GM23338 (cell line): ENCODE measurements around the gene ZMYM4. TPM values are rescaled to one million over a fixed set of nuclear protein-coding genes. Genes with fewer than 3 reads are reported as not detected.

Source experiments
- ATAC-seq: fragments of 200-7000 bp; cut with Tn5 transposase; 3 replicates; pipeline ENCODE4 v1.9.1; 2020
- DNase-seq: peaks from one replicate; pipeline ENCODE4 v3.0.0-alpha.2; 2015; ENCODE audit warnings: low spot score
- H2AFZ ChIP-seq: fragments of 200-600 bp; sonication (generic); 2 replicates; pipeline ENCODE4 v1.8.0; 2016; ENCODE audit warnings: antibody characterized with exemption, mild to moderate bottlenecking, moderate library complexity
- H3F3A ChIP-seq: fragments of 200-600 bp; sonication (generic); replicated peaks from 2 replicates; pipeline ENCODE4 v1.8.0; 2017; ENCODE audit warnings: antibody characterized with exemption, mixed run types, low read depth
- H3K27ac ChIP-seq: fragments of 200-600 bp; sonication (generic); 2 replicates; pipeline ENCODE4 v1.6.1; 2016; ENCODE audit warnings: low read depth
- H3K27me3 ChIP-seq: fragments of 200-600 bp; sonication (generic); 2 replicates; pipeline ENCODE4 v1.8.0; 2016; ENCODE audit warnings: mild to moderate bottlenecking, mixed run types, moderate library complexity; ENCODE audit not compliant: insufficient read depth
- H3K36me3 ChIP-seq: fragments of 200-600 bp; sonication (generic); 2 replicates; pipeline ENCODE4 v1.8.0; 2016; ENCODE audit warnings: mild to moderate bottlenecking; ENCODE audit not compliant: insufficient read depth
- H3K4me1 ChIP-seq: fragments of 200-600 bp; sonication (generic); 2 replicates; pipeline ENCODE4 v1.8.0; 2016; ENCODE audit warnings: mild to moderate bottlenecking, moderate library complexity; ENCODE audit not compliant: insufficient read depth
- H3K4me2 ChIP-seq: fragments of 200-600 bp; sonication (generic); 2 replicates; pipeline ENCODE4 v1.7.1; 2017; ENCODE audit warnings: mixed run types
- H3K4me3 ChIP-seq: fragments of 200-600 bp; sonication (generic); 2 replicates; pipeline ENCODE4 v1.6.1; 2016; ENCODE audit warnings: mixed run types
- H3K79me2 ChIP-seq: fragments of 200-600 bp; sonication (generic); replicated peaks from 2 replicates; pipeline ENCODE4 v1.8.0; 2017; ENCODE audit warnings: mild to moderate bottlenecking; ENCODE audit not compliant: insufficient read depth
- H3K9me2 ChIP-seq: fragments of 200-600 bp; sonication (generic); 2 replicates; pipeline ENCODE4 v1.8.0; 2017; ENCODE audit not compliant: insufficient read depth
- H4K20me1 ChIP-seq: fragments of 200-600 bp; sonication (generic); replicated peaks from 2 replicates; pipeline ENCODE4 v1.8.0; 2017; ENCODE audit warnings: mild to moderate bottlenecking; ENCODE audit not compliant: insufficient read depth
- H3K27ac Mint-ChIP-seq: 2 replicates; pipeline ENCODE4 v1.8.0; 2020; ENCODE audit warnings: inconsistent platforms, mild to moderate bottlenecking, moderate library complexity, mixed read lengths
- H3K27me3 Mint-ChIP-seq: 3 replicates; pipeline ENCODE4 v1.8.0; 2022; ENCODE audit warnings: low read depth, mild to moderate bottlenecking, moderate library complexity, mixed read lengths, inconsistent platforms; ENCODE audit not compliant: insufficient read depth, poor library complexity
- H3K36me3 Mint-ChIP-seq: 3 replicates; pipeline ENCODE4 v1.8.0; 2021; ENCODE audit warnings: low read depth, mild to moderate bottlenecking, inconsistent platforms, moderate library complexity, mixed read lengths
- H3K4me1 Mint-ChIP-seq: 3 replicates; pipeline ENCODE4 v1.8.0; 2020; ENCODE audit warnings: mild to moderate bottlenecking, inconsistent platforms, mixed read lengths
- H3K4me3 Mint-ChIP-seq: 3 replicates; pipeline ENCODE4 v1.8.0; 2021; ENCODE audit warnings: moderate library complexity, mild to moderate bottlenecking, inconsistent platforms, mixed read lengths
- H3K9me3 Mint-ChIP-seq: 3 replicates; pipeline ENCODE4 v1.8.0; 2020; ENCODE audit warnings: moderate library complexity, mild to moderate bottlenecking, inconsistent platforms, mixed read lengths
- ETS1 ChIP-seq: IDR thresholded peaks from 2 replicates; pipeline ENCODE4 v1.6.1; 2016; ENCODE audit warnings: antibody characterized with exemption
- EZH2phosphoT487 ChIP-seq: fragments of 200-600 bp; sonication (generic); IDR thresholded peaks from one replicate; pipeline ENCODE4 v1.8.1; 2018; ENCODE audit warnings: antibody characterized with exemption; ENCODE audit not compliant: unreplicated experiment
- POLR2AphosphoS5 ChIP-seq: IDR thresholded peaks from 2 replicates; pipeline ENCODE4 v1.6.1; 2016; ENCODE audit warnings: antibody characterized with exemption, low read depth
- STAT1 ChIP-seq: IDR thresholded peaks from one replicate; pipeline ENCODE4 v1.6.1; 2016; ENCODE audit warnings: antibody characterized with exemption; ENCODE audit not compliant: unreplicated experiment
- ZNF114 ChIP-seq: fragments of 250-450 bp; sonication (Bioruptor Pico); IDR thresholded peaks from 2 replicates; pipeline ENCODE4 v1.5.0; 2020; ENCODE audit warnings: mild to moderate bottlenecking, moderate library complexity
- ZNF331 ChIP-seq: fragments of 250-450 bp; sonication (Bioruptor Pico); IDR thresholded peaks from 2 replicates; pipeline ENCODE4 v1.5.0; 2020; ENCODE audit warnings: low read depth, mild to moderate bottlenecking, moderate library complexity
- polyA plus RNA-seq: library from polyadenylated mRNA; unstranded; fragments of >200 nt; fragmentation: Nextera tagmentation; extraction: Ambion mirVana; gene quantifications from 2 replicates; pipeline ENCODE4 v1.2.1, GENCODE V29; 2016
- total RNA-seq: library from RNA; depleted of rRNA; stranded (reverse); fragments of >200 nt; shearing (Covaris generic); gene quantifications from 2 replicates; pipeline ENCODE4 v1.2.3, GENCODE V29; 2014
- TF ChIP-seq, protein P1 (sequence below), 2 experiments: fragments of 200-600 bp in 1 of 2; sonication (generic) in 1 of 2; conservative IDR thresholded peaks; 2 replicates each; pipeline versions ENCODE4 v1.5.1 to v1.6.1; 2016 to 2017; ENCODE audit warnings: antibody characterized with exemption in 2 of 2, low read depth in 2 of 2, mild to moderate bottlenecking in 2 of 2, moderate library complexity in 1 of 2
- TF ChIP-seq, protein P2 (sequence below): fragments of 250-450 bp; sonication (Bioruptor Pico); IDR thresholded peaks from 2 replicates; pipeline ENCODE4 v1.5.0; 2020; ENCODE audit warnings: mild to moderate bottlenecking, moderate library complexity
- TF ChIP-seq, protein P3 (sequence below): IDR thresholded peaks from one replicate; pipeline ENCODE4 v1.6.1; 2018; ENCODE audit warnings: antibody characterized with exemption; ENCODE audit not compliant: unreplicated experiment

Gene ZMYM4
- total and polyA plus RNA-seq, 2 experiments from 2014 or later = 65.4 to 68.5 TPM

DNA sequence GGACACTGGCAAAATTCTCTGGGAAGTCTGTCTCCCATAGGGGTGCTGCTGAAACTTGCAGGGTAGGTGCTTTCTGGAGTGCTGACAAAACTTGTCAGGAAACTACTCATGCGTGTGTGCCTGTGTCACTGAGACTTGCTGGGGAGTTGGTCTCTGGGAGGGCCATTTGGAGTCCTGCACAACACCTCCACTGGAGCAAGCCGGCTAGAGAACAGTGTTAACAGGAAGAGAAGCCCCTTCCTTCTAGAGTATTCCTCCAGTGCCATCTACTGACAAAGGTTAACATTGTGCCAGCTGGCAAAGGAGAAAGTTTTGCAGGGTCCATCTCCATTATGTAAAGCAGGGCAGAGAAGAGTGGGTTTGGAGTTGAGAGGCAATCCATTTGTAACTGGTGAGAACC, 30.0 kb downstream of the ZMYM4 start:
- no peak overlapping the region for H3K27ac Mint-ChIP-seq
- H3K27ac ChIP-seq = peak overlapping the region; percentile 30; the same call in 1 of the 2 replicates
- peaks cover 3% of the 10 kb centered on the region for H3K27me3 Mint-ChIP-seq
- H3K4me1 Mint-ChIP-seq = peaks cover 6% of the 10 kb centered on the region; the same call in 1 of the 3 replicates
- 0 out of 2 replicates have a peak, but pooled peaks cover 6% of the 10 kb centered on the region for H3K36me3 ChIP-seq
- TF ChIP-seq, protein P1, sequence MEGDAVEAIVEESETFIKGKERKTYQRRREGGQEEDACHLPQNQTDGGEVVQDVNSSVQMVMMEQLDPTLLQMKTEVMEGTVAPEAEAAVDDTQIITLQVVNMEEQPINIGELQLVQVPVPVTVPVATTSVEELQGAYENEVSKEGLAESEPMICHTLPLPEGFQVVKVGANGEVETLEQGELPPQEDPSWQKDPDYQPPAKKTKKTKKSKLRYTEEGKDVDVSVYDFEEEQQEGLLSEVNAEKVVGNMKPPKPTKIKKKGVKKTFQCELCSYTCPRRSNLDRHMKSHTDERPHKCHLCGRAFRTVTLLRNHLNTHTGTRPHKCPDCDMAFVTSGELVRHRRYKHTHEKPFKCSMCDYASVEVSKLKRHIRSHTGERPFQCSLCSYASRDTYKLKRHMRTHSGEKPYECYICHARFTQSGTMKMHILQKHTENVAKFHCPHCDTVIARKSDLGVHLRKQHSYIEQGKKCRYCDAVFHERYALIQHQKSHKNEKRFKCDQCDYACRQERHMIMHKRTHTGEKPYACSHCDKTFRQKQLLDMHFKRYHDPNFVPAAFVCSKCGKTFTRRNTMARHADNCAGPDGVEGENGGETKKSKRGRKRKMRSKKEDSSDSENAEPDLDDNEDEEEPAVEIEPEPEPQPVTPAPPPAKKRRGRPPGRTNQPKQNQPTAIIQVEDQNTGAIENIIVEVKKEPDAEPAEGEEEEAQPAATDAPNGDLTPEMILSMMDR (conservative IDR thresholded peaks at IDR 0.05; ENCODE audit: low read depth in 2 of 2) = peak; percentile 57 to 72
- TF ChIP-seq POLR2AphosphoS5 = no peak
- peak; percentile 77 for DNase-seq
- H3K4me1 ChIP-seq = no peaks in the 10 kb centered on the region
- no peak overlapping the region for H3K4me3 Mint-ChIP-seq
- no peaks in the 10 kb centered on the region for H3K27me3 ChIP-seq
- H3K79me2 ChIP-seq = peaks cover 90% of the 10 kb centered on the region
- no peak overlapping the region for H3K4me3 ChIP-seq
- peak; percentile 92 for ATAC-seq
- peaks cover 17% of the 10 kb centered on the region; the same call in 2 of the 3 replicates for H3K36me3 Mint-ChIP-seq
- peaks cover 49% of the 10 kb centered on the region for H4K20me1 ChIP-seq
- H3F3A ChIP-seq = 0 out of 2 replicates have a peak, but pooled peaks cover 4% of the 10 kb centered on the region
- no peak overlapping the region for H2AFZ ChIP-seq
- H3K9me2 ChIP-seq = no peaks in the 10 kb centered on the region
- no peaks in the 10 kb centered on the region for H3K9me3 Mint-ChIP-seq
- H3K4me2 ChIP-seq = no peak overlapping the region

GRCh38 chr1:35300376-35300775, 31.9 kb downstream of the ZMYM4 start:
- Mint-ChIP-seq H3K27ac (no peak overlapping the region), H3K4me1 (peaks cover 6% of the 10 kb centered on the region; the same call in 1 of the 3 replicates), H3K4me3 (no peak overlapping the region), H3K36me3 (peaks cover 15% of the 10 kb centered on the region; the same call in 2 of the 3 replicates), H3K27me3 (peaks cover 3% of the 10 kb centered on the region), H3K9me3 (no peaks in the 10 kb centered on the region)
- Histone ChIP-seq H3F3A (0 out of 2 replicates have a peak, but pooled peaks cover 4% of the 10 kb centered on the region), H3K4me3 (no peak overlapping the region), H2AFZ (no peak overlapping the region), H3K4me2 (no peak overlapping the region), H4K20me1 (peaks cover 33% of the 10 kb centered on the region), H3K4me1 (no peaks in the 10 kb centered on the region), H3K9me2 (no peaks in the 10 kb centered on the region), H3K27me3 (no peaks in the 10 kb centered on the region), H3K36me3 (0 out of 2 replicates have a peak, but pooled peaks cover 4% of the 10 kb centered on the region), H3K79me2 (peaks cover 90% of the 10 kb centered on the region), H3K27ac (no peak overlapping the region)
- ATAC-seq (no peak), DNase-seq (no peak)
- TF ChIP-seq, protein P2, sequence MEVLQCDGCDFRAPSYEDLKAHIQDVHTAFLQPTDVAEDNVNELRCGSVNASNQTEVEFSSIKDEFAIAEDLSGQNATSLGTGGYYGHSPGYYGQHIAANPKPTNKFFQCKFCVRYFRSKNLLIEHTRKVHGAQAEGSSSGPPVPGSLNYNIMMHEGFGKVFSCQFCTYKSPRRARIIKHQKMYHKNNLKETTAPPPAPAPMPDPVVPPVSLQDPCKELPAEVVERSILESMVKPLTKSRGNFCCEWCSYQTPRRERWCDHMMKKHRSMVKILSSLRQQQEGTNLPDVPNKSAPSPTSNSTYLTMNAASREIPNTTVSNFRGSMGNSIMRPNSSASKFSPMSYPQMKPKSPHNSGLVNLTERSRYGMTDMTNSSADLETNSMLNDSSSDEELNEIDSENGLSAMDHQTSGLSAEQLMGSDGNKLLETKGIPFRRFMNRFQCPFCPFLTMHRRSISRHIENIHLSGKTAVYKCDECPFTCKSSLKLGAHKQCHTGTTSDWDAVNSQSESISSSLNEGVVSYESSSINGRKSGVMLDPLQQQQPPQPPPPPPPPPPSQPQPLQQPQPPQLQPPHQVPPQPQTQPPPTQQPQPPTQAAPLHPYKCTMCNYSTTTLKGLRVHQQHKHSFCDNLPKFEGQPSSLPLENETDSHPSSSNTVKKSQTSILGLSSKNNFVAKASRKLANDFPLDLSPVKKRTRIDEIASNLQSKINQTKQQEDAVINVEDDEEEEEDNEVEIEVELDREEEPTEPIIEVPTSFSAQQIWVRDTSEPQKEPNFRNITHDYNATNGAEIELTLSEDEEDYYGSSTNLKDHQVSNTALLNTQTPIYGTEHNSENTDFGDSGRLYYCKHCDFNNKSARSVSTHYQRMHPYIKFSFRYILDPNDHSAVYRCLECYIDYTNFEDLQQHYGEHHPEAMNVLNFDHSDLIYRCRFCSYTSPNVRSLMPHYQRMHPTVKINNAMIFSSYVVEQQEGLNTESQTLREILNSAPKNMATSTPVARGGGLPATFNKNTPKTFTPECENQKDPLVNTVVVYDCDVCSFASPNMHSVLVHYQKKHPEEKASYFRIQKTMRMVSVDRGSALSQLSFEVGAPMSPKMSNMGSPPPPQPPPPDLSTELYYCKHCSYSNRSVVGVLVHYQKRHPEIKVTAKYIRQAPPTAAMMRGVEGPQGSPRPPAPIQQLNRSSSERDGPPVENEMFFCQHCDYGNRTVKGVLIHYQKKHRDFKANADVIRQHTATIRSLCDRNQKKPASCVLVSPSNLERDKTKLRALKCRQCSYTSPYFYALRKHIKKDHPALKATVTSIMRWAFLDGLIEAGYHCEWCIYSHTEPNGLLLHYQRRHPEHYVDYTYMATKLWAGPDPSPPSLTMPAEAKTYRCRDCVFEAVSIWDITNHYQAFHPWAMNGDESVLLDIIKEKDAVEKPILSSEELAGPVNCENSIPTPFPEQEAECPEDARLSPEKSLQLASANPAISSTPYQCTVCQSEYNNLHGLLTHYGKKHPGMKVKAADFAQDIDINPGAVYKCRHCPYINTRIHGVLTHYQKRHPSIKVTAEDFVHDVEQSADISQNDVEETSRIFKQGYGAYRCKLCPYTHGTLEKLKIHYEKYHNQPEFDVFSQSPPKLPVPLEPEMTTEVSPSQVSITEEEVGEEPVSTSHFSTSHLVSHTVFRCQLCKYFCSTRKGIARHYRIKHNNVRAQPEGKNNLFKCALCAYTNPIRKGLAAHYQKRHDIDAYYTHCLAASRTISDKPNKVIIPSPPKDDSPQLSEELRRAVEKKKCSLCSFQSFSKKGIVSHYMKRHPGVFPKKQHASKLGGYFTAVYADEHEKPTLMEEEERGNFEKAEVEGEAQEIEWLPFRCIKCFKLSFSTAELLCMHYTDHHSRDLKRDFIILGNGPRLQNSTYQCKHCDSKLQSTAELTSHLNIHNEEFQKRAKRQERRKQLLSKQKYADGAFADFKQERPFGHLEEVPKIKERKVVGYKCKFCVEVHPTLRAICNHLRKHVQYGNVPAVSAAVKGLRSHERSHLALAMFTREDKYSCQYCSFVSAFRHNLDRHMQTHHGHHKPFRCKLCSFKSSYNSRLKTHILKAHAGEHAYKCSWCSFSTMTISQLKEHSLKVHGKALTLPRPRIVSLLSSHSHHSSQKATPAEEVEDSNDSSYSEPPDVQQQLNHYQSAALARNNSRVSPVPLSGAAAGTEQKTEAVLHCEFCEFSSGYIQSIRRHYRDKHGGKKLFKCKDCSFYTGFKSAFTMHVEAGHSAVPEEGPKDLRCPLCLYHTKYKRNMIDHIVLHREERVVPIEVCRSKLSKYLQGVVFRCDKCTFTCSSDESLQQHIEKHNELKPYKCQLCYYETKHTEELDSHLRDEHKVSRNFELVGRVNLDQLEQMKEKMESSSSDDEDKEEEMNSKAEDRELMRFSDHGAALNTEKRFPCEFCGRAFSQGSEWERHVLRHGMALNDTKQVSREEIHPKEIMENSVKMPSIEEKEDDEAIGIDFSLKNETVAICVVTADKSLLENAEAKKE (CRISPR knock-in tag) = no peak
- TF ChIP-seq ZNF114 = no peak
- TF ChIP-seq ETS1 = no peak
- no peak for TF ChIP-seq STAT1
- TF ChIP-seq, protein P3, sequence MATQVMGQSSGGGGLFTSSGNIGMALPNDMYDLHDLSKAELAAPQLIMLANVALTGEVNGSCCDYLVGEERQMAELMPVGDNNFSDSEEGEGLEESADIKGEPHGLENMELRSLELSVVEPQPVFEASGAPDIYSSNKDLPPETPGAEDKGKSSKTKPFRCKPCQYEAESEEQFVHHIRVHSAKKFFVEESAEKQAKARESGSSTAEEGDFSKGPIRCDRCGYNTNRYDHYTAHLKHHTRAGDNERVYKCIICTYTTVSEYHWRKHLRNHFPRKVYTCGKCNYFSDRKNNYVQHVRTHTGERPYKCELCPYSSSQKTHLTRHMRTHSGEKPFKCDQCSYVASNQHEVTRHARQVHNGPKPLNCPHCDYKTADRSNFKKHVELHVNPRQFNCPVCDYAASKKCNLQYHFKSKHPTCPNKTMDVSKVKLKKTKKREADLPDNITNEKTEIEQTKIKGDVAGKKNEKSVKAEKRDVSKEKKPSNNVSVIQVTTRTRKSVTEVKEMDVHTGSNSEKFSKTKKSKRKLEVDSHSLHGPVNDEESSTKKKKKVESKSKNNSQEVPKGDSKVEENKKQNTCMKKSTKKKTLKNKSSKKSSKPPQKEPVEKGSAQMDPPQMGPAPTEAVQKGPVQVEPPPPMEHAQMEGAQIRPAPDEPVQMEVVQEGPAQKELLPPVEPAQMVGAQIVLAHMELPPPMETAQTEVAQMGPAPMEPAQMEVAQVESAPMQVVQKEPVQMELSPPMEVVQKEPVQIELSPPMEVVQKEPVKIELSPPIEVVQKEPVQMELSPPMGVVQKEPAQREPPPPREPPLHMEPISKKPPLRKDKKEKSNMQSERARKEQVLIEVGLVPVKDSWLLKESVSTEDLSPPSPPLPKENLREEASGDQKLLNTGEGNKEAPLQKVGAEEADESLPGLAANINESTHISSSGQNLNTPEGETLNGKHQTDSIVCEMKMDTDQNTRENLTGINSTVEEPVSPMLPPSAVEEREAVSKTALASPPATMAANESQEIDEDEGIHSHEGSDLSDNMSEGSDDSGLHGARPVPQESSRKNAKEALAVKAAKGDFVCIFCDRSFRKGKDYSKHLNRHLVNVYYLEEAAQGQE = no peak
- no peak for TF ChIP-seq EZH2phosphoT487
- no peak for TF ChIP-seq ZNF331 (CRISPR knock-in tag)
